H7 (cell line): ENCODE measurements around the gene CAP1. TPM values are rescaled to one million over a fixed set of nuclear protein-coding genes. Genes with fewer than 3 reads are reported as not detected.

Source experiments
- DNase-seq: peaks from one replicate; pipeline ENCODE4 v3.0.0; 2012
- H3K27me3 ChIP-seq: 2 replicates; pipeline ENCODE4 v1.6.0; 2011; ENCODE audit warnings: mild to moderate bottlenecking, low read length; ENCODE audit not compliant: control insufficient read depth, insufficient read depth
- H3K36me3 ChIP-seq: replicated peaks from 2 replicates; pipeline ENCODE4 v1.5.1; 2011; ENCODE audit warnings: low read length; ENCODE audit not compliant: control insufficient read depth, insufficient read depth
- H3K4me3 ChIP-seq: 2 replicates; pipeline ENCODE4 v1.5.1; 2011; ENCODE audit warnings: low read depth, mild to moderate bottlenecking, control low read depth, low read length, moderate library complexity; ENCODE audit not compliant: insufficient read depth
- total RNA-seq: library from RNA; depleted of rRNA; stranded (reverse); fragments of >200 nt; shearing (Covaris generic); gene quantifications from 2 replicates; pipeline ENCODE4 v1.2.3, GENCODE V29; 2014

The CAP1 gene
- total RNA-seq, 1 experiment from 2014 or later, result 432 TPM

- DNase-seq, result no peak
- Histone ChIP-seq H3K36me3 (peaks cover 15% of the 10 kb centered on the region), H3K27me3 (peaks cover 3% of the 10 kb centered on the region; the same call in 1 of the 2 replicates), H3K4me3 (no peak overlapping the region)
These were observed 52.4 kb downstream of the CAP1 start for GRCh38 chr1:40092706-40093639.

GRCh38 chr1:40094466-40095110 lies 54.1 kb downstream of the CAP1 start:
- H3K36me3 ChIP-seq, result peaks cover 9% of the 10 kb centered on the region
- no peak overlapping the region for H3K4me3 ChIP-seq
- H3K27me3 ChIP-seq, result peaks cover 3% of the 10 kb centered on the region; the same call in 1 of the 2 replicates
- no peak for DNase-seq

GRCh38 chr1:40095806-40096205 lies 55.3 kb downstream of the CAP1 start:
- H3K4me3 ChIP-seq, result no peak overlapping the region
- H3K36me3 ChIP-seq, result peaks cover 5% of the 10 kb centered on the region
- peaks cover 3% of the 10 kb centered on the region; the same call in 1 of the 2 replicates for H3K27me3 ChIP-seq
- DNase-seq, result no peak

GRCh38 chr1:40096646-40096976 lies 56.1 kb downstream of the CAP1 start:
- Histone ChIP-seq H3K36me3 (no peaks in the 10 kb centered on the region), H3K27me3 (peaks cover 3% of the 10 kb centered on the region; the same call in 1 of the 2 replicates), H3K4me3 (peak overlapping the region; percentile 79)
- no peak for DNase-seq

GRCh38 chr1:40096977-40097782 lies 56.7 kb downstream of the CAP1 start, which contains the start of gene PPT1:
Gene PPT1 (minus strand): TSS chr1:40097252. CDS start chr1:40097238, 14 bp downstream.
- peak within 1 kb of the TSS; percentile 79 for H3K4me3 ChIP-seq
- peak; percentile 92 for DNase-seq
- H3K36me3 ChIP-seq, result no peaks in the 10 kb centered on the region
- peaks cover 3% of the 10 kb centered on the region; the same call in 1 of the 2 replicates for H3K27me3 ChIP-seq

- no peaks in the 10 kb centered on the region for H3K36me3 ChIP-seq
- DNase-seq, result no peak
- no peak overlapping the region for H3K4me3 ChIP-seq
- H3K27me3 ChIP-seq, result peaks cover 3% of the 10 kb centered on the region; the same call in 1 of the 2 replicates
These were observed 61.5 kb downstream of the CAP1 start for GRCh38 chr1:40102038-40102437.

GRCh38 chr1:40102896-40103295 lies 62.4 kb downstream of the CAP1 start:
- Histone ChIP-seq H3K36me3 (no peaks in the 10 kb centered on the region), H3K4me3 (no peak overlapping the region), H3K27me3 (no peaks in the 10 kb centered on the region; the same call in 1 of the 2 replicates)
- no peak for DNase-seq

- no peaks in the 10 kb centered on the region for H3K36me3 ChIP-seq
- H3K4me3 ChIP-seq, result no peak overlapping the region
- DNase-seq, result no peak
- H3K27me3 ChIP-seq, result no peaks in the 10 kb centered on the region
These were observed 64.5 kb downstream of the CAP1 start for GRCh38 chr1:40105028-40105427.

GRCh38 chr1:40107290-40107959 lies 66.9 kb downstream of the CAP1 start:
- no peak for DNase-seq
- no peaks in the 10 kb centered on the region for H3K27me3 ChIP-seq
- no peak overlapping the region for H3K4me3 ChIP-seq
- no peaks in the 10 kb centered on the region for H3K36me3 ChIP-seq

- Histone ChIP-seq H3K4me3 (no peak overlapping the region), H3K27me3 (no peaks in the 10 kb centered on the region), H3K36me3 (no peaks in the 10 kb centered on the region)
- no peak for DNase-seq
These were observed 69.9 kb downstream of the CAP1 start for GRCh38 chr1:40110389-40110788.

GRCh38 chr1:40114400-40114799 lies 73.9 kb downstream of the CAP1 start:
- H3K36me3 ChIP-seq, result no peaks in the 10 kb centered on the region
- no peak for DNase-seq

GRCh38 chr1:40120128-40120527 lies 79.6 kb downstream of the CAP1 start:
- Histone ChIP-seq H3K36me3 (no peaks in the 10 kb centered on the region), H3K4me3 (no peak overlapping the region), H3K27me3 (peaks cover 3% of the 10 kb centered on the region; the same call in 1 of the 2 replicates)
- DNase-seq, result no peak

More at GRCh38 chr1:40114400-40114799, 73.9 kb downstream of the CAP1 start:
- H3K4me3 ChIP-seq, result no peak overlapping the region
- H3K27me3 ChIP-seq, result peaks cover 2% of the 10 kb centered on the region; the same call in 1 of the 2 replicates
